GM12878 (cell line): Measurements from ENCODE around the gene HTRA3. TPM values are rescaled to one million over a fixed set of nuclear protein-coding genes. Genes with fewer than 3 reads are reported as not detected.
A peak's percentile ranks its signal among the peaks of the same experiment; 100 is the strongest.

Source experiments
- ATAC-seq: fragments of 200-7000 bp; cut with Tn5 transposase; 3 replicates; pipeline ENCODE4 v1.9.1; 2020; ENCODE audit warnings: mild to moderate bottlenecking, moderate library complexity
- BruUV-seq: library from RNA; stranded (reverse); fragments of 400-500 nt; replicated peaks from 2 replicates; lab custom pipeline; 2021; lab: Mats Ljungman, UMichigan
- CTCF ChIA-PET: fragments of 300-600 bp; sonication (Branson Sonifier 250); formaldehyde crosslinking; extraction: SDS; loops from one replicate; lab custom pipeline; 2021; ENCODE audit warnings: inconsistent platforms; lab: Yijun Ruan, JAX
- POLR2A ChIA-PET: fragments of 350-600 bp; formaldehyde crosslinking; extraction: SDS; loops from one replicate; lab custom pipeline; 2021; ENCODE audit warnings: inconsistent platforms; lab: Charles Lee
- RAD21 ChIA-PET: fragments of 300-600 bp; sonication (Branson Sonifier 250); formaldehyde crosslinking; loops from one replicate; lab custom pipeline; 2023; ENCODE audit warnings: antibody characterized with exemption; ENCODE audit not compliant: unreplicated experiment; lab: Charles Lee
- SMC1A ChIA-PET: fragments of 300-600 bp; sonication (Branson Sonifier 250); formaldehyde crosslinking; loops from one replicate; lab custom pipeline; 2023; ENCODE audit not compliant: unreplicated experiment, uncharacterized antibody; lab: Charles Lee
- DNase-seq: peaks from one replicate; pipeline ENCODE4 v3.0.0-alpha.2; 2011; ENCODE audit warnings: low read depth, low spot score
- FAIRE-seq: peaks from 3 replicates; lab custom pipeline; 2011; peaks lifted over from hg19 to GRCh38; lab: Jason Lieb, UNC
- H2AFZ ChIP-seq: 2 replicates; pipeline ENCODE4 v1.6.0; 2011; ENCODE audit warnings: low read depth, low read length, control low read depth; ENCODE audit not compliant: control insufficient read depth
- H3K27ac ChIP-seq: 2 replicates; pipeline ENCODE4 v1.5.1; 2011; ENCODE audit warnings: control low read depth; ENCODE audit not compliant: control insufficient read depth, insufficient read depth
- H3K27me3 ChIP-seq, 2 experiments: replicated peaks in 1 of 2; 2 replicates each; pipeline versions ENCODE4 v1.6.0 to v1.6.1; 2011; ENCODE audit warnings: low read length in 1 of 2; ENCODE audit not compliant: control insufficient read depth in 2 of 2, insufficient read depth in 2 of 2
- H3K36me3 ChIP-seq, 2 experiments: 2 replicates each; pipeline ENCODE4 v1.5.1; 2011; ENCODE audit warnings: low read length in 1 of 2; ENCODE audit not compliant: control insufficient read depth in 2 of 2, insufficient read depth in 2 of 2
- H3K4me1 ChIP-seq: 2 replicates; pipeline ENCODE4 v1.6.1; 2011; ENCODE audit warnings: mild to moderate bottlenecking, low read length, moderate library complexity, mixed read lengths; ENCODE audit not compliant: control insufficient read depth, insufficient read depth
- H3K4me2 ChIP-seq: 2 replicates; pipeline ENCODE4 v1.6.0; 2011; ENCODE audit warnings: control low read depth; ENCODE audit not compliant: control insufficient read depth, insufficient read depth
- H3K4me3 ChIP-seq: fragments of 200-600 bp; sonication (generic); 2 replicates; pipeline ENCODE4 v1.5.1; 2016
- H3K79me2 ChIP-seq: 2 replicates; pipeline ENCODE4 v1.6.0; 2011; ENCODE audit warnings: low read length; ENCODE audit not compliant: control insufficient read depth, insufficient read depth
- H3K9ac ChIP-seq: 2 replicates; pipeline ENCODE4 v1.8.0; 2011; ENCODE audit warnings: low read length, control low read depth, mixed read lengths; ENCODE audit not compliant: control insufficient read depth, insufficient read depth
- H3K9me3 ChIP-seq: replicated peaks from 3 replicates; pipeline ENCODE4 v1.5.1; 2011; ENCODE audit warnings: mild to moderate bottlenecking, low read length; ENCODE audit not compliant: control insufficient read depth, insufficient read depth
- H4K20me1 ChIP-seq: 2 replicates; pipeline ENCODE4 v1.6.0; 2011; ENCODE audit not compliant: control insufficient read depth, insufficient read depth
- HDGF ChIP-seq: fragments of 450-650 bp; IDR thresholded peaks from 2 replicates; pipeline ENCODE4 v1.6.1; 2016; ENCODE audit warnings: antibody characterized with exemption
- IKZF1 ChIP-seq: fragments of 450-650 bp; conservative IDR thresholded peaks from 2 replicates; pipeline ENCODE4 v1.6.1; 2017; ENCODE audit warnings: antibody characterized with exemption, mild to moderate bottlenecking
- SKIL ChIP-seq: fragments of 450-650 bp; IDR thresholded peaks from 2 replicates; pipeline ENCODE4 v1.6.1; 2017; ENCODE audit warnings: mild to moderate bottlenecking, low read depth, inconsistent platforms; ENCODE audit not compliant: poor library complexity, severe bottlenecking
- WGBS: methylation state at CpG from one replicate; pipeline ENCODE4 v1.1.6; 2016; ENCODE audit warnings: low lambda C conversion rate; ENCODE audit not compliant: insufficient replicate concordance, insufficient coverage; ENCODE audit errors: missing lambda C conversion rate; 5-methylcytosine and 5-hydroxymethylcytosine counted together
- in situ Hi-C: fragments of 300-500 bp; cut with MboI; formaldehyde crosslinking; loops from 9 replicates; pipeline ENCODE4 v1.14.3; 2018; ENCODE audit warnings: mixed read lengths
- intact Hi-C: fragments of 100-400 bp; cut with micrococcal nuclease; formaldehyde crosslinking; loops from one replicate; pipeline ENCODE4 v1.14.2; 2022; ENCODE audit not compliant: unreplicated experiment
- polyA plus RNA-seq, 11 experiments: library from polyadenylated mRNA; depleted of rRNA in 4 of 11; unstranded in 6 of 11; stranded (reverse) in 5 of 11; fragments of >200 nt; fragmentation: Nextera tagmentation in 4 of 11; fragmentation: Illumina TruSeq in 1 of 11; extraction: Ambion mirVana in 4 of 11; extraction: Trizol in 1 of 11; gene quantifications; 1 replicate in 1 of 11; 2 replicates in 10 of 11; pipeline versions ENCODE4 v1.2.1 to v1.2.3, GENCODE V29; 2011 to 2016; ENCODE audit warnings: inconsistent platforms in 2 of 11, missing spikeins in 2 of 11, low read depth in 1 of 11
- total RNA-seq, 4 experiments: library from RNA; depleted of rRNA in 3 of 4; stranded (reverse); fragments of >200 nt in 3 of 4; fragmentation: Illumina TruSeq in 1 of 4; extraction: Trizol in 1 of 4; gene quantifications; 2 replicates each; pipeline versions ENCODE4 v1.2.1 to v1.2.3, GENCODE V29; 2013 to 2021

Gene HTRA3
- total and polyA plus RNA-seq, 10 of the 15 experiments (the other 5 are each of a cell fraction or from before 2014, with no cell fraction given), result 0.04 to 1.2 (median 0.08) TPM; not detected in 7

- in situ Hi-C loops, result no loop called here
- no peak for FAIRE-seq
Observed at GRCh38 chr4:8355864-8356565, 86.5 kb downstream of the HTRA3 start.

More at GRCh38 chr4:8355864-8356565, 86.5 kb downstream of the HTRA3 start:
- ATAC-seq (no peak), DNase-seq (no peak)
- SMC1A ChIA-PET, result no interaction called here
- Histone ChIP-seq H3K27ac (no peak overlapping the region), H3K27me3 (peaks cover 0 to 2% of the 10 kb centered on the region in 2 experiments; a peak in 2 of 4 replicates), H3K4me1 (no peaks in the 10 kb centered on the region), H3K79me2 (no peaks in the 10 kb centered on the region), H2AFZ (no peak overlapping the region), H3K9ac (no peak overlapping the region), H3K4me2 (no peak overlapping the region), H3K36me3 (no peaks in the 10 kb centered on the region), H4K20me1 (no peaks in the 10 kb centered on the region), H3K4me3 (no peak overlapping the region), H3K9me3 (no peaks in the 10 kb centered on the region; the same call in 2 of the 3 replicates)
- CTCF ChIA-PET, result no interaction called here
- WGBS, result 14% methylated on average over 8 of the region's 8 CpGs
- RAD21 ChIA-PET, result no interaction called here
- intact Hi-C loops, result no loop called here
- POLR2A ChIA-PET, result no interaction called here
- TF ChIP-seq HDGF, result no peak
- TF ChIP-seq SKIL, result no peak
- TF ChIP-seq IKZF1, result 0 out of 2 replicates have a peak, but pooled peaks have one; percentile 12
- TF ChIP-seq, all 136 proteins: peak for 1
- no TSS peak for BruUV-seq

Other genes starting within 250 kb of the HTRA3 start
- gene ABLIM2, start 110.9 kb upstream of the HTRA3 start, total RNA-seq (2014; rRNA removed), result not detected in 2 replicates
- not detected in 2 replicates for gene ABLIM2, start 110.9 kb upstream of the HTRA3 start, total RNA-seq (2014; rRNA removed; fragmentation: Illumina TruSeq; extraction: Trizol)
- gene ABLIM2, start 110.9 kb upstream of the HTRA3 start, total RNA-seq (2021), result 0.15 TPM in 1 of 2 replicates, not detected in the other
- 0.04 and 0.05 TPM in 2 replicates for gene ABLIM2, start 110.9 kb upstream of the HTRA3 start, polyA plus RNA-seq (2011; rRNA removed)
- gene ABLIM2, start 110.9 kb upstream of the HTRA3 start, polyA plus RNA-seq (2014; fragmentation: Illumina TruSeq; extraction: Trizol), result 0.33 TPM in 1 of 2 replicates, not detected in the other
- under 1 TPM in 1 of 2 experiments, not detected in 1; 0.03 TPM for gene ABLIM2, start 110.9 kb upstream of the HTRA3 start, polyA plus RNA-seq (2014; fragmentation: Nextera tagmentation; extraction: Ambion mirVana)
- gene ABLIM2, start 110.9 kb upstream of the HTRA3 start, polyA plus RNA-seq (2014; rRNA removed), result not detected in 2 replicates
- gene ABLIM2, start 110.9 kb upstream of the HTRA3 start, polyA plus RNA-seq (2016; fragmentation: Nextera tagmentation; extraction: Ambion mirVana), result not detected
- 30.4 and 33.1 TPM in 2 replicates for gene SH3TC1, start 70.5 kb upstream of the HTRA3 start, total RNA-seq (2014; rRNA removed)
- 14.6 and 15.4 TPM in 2 replicates for gene SH3TC1, start 70.5 kb upstream of the HTRA3 start, total RNA-seq (2014; rRNA removed; fragmentation: Illumina TruSeq; extraction: Trizol)
- gene SH3TC1, start 70.5 kb upstream of the HTRA3 start, total RNA-seq (2021), result 39.6 and 47.0 TPM in 2 replicates
- gene SH3TC1, start 70.5 kb upstream of the HTRA3 start, polyA plus RNA-seq (2011; rRNA removed), result 13.0 and 19.8 TPM in 2 replicates
- gene SH3TC1, start 70.5 kb upstream of the HTRA3 start, polyA plus RNA-seq (2014; fragmentation: Illumina TruSeq; extraction: Trizol), result 2.6 and 7.4 TPM in 2 replicates
- gene SH3TC1, start 70.5 kb upstream of the HTRA3 start, polyA plus RNA-seq (2014; fragmentation: Nextera tagmentation; extraction: Ambion mirVana), result under 1 TPM; 0.19 to 0.62 TPM
- gene SH3TC1, start 70.5 kb upstream of the HTRA3 start, polyA plus RNA-seq (2014; rRNA removed), result 28.4 and 31.8 TPM in 2 replicates
- 10 to 100 TPM; 17.0 to 19.8 TPM for gene SH3TC1, start 70.5 kb upstream of the HTRA3 start, polyA plus RNA-seq (2016; fragmentation: Nextera tagmentation; extraction: Ambion mirVana)
- gene ACOX3, start 171.0 kb downstream of the HTRA3 start, total RNA-seq (2014; rRNA removed), result 20.3 and 23.7 TPM in 2 replicates
- 13.0 and 13.3 TPM in 2 replicates for gene ACOX3, start 171.0 kb downstream of the HTRA3 start, total RNA-seq (2014; rRNA removed; fragmentation: Illumina TruSeq; extraction: Trizol)
- 23.6 and 26.4 TPM in 2 replicates for gene ACOX3, start 171.0 kb downstream of the HTRA3 start, total RNA-seq (2021)
- gene ACOX3, start 171.0 kb downstream of the HTRA3 start, polyA plus RNA-seq (2011; rRNA removed), result 6.1 and 7.7 TPM in 2 replicates
- gene ACOX3, start 171.0 kb downstream of the HTRA3 start, polyA plus RNA-seq (2014; fragmentation: Illumina TruSeq; extraction: Trizol), result 14.5 and 19.4 TPM in 2 replicates
- gene ACOX3, start 171.0 kb downstream of the HTRA3 start, polyA plus RNA-seq (2014; fragmentation: Nextera tagmentation; extraction: Ambion mirVana), result 1 to 10 TPM; 2.0 to 2.6 TPM
- 13.1 and 13.6 TPM in 2 replicates for gene ACOX3, start 171.0 kb downstream of the HTRA3 start, polyA plus RNA-seq (2014; rRNA removed)
- 10 to 100 TPM; 21.5 to 24.5 TPM for gene ACOX3, start 171.0 kb downstream of the HTRA3 start, polyA plus RNA-seq (2016; fragmentation: Nextera tagmentation; extraction: Ambion mirVana)
- gene TRMT44, start 171.0 kb downstream of the HTRA3 start, total RNA-seq (2014; rRNA removed), result 11.3 and 15.8 TPM in 2 replicates
- gene TRMT44, start 171.0 kb downstream of the HTRA3 start, total RNA-seq (2014; rRNA removed; fragmentation: Illumina TruSeq; extraction: Trizol), result 8.5 and 9.2 TPM in 2 replicates
- gene TRMT44, start 171.0 kb downstream of the HTRA3 start, total RNA-seq (2021), result 16.6 and 18.5 TPM in 2 replicates
- gene TRMT44, start 171.0 kb downstream of the HTRA3 start, polyA plus RNA-seq (2011; rRNA removed), result 9.2 and 10.0 TPM in 2 replicates
- 7.0 and 7.2 TPM in 2 replicates for gene TRMT44, start 171.0 kb downstream of the HTRA3 start, polyA plus RNA-seq (2014; fragmentation: Illumina TruSeq; extraction: Trizol)
- gene TRMT44, start 171.0 kb downstream of the HTRA3 start, polyA plus RNA-seq (2014; fragmentation: Nextera tagmentation; extraction: Ambion mirVana), result 1 to 10 TPM; 1.3 to 2.3 TPM
- gene TRMT44, start 171.0 kb downstream of the HTRA3 start, polyA plus RNA-seq (2014; rRNA removed), result 12.8 and 14.1 TPM in 2 replicates
- 10 to 100 TPM; 11.1 to 11.5 TPM for gene TRMT44, start 171.0 kb downstream of the HTRA3 start, polyA plus RNA-seq (2016; fragmentation: Nextera tagmentation; extraction: Ambion mirVana)